Activated CD4-positive, alpha-beta T cell treated with anti-CD3 and anti-CD28 coated beads for 36 hours (primary cell): ENCODE results near the gene FAM221A. TPM values are rescaled to one million over a fixed set of nuclear protein-coding genes. Genes with fewer than 3 reads are reported as not detected.

Experiments used
- ATAC-seq: fragments of 200-7000 bp; cut with Tn5 transposase; one replicate; pipeline ENCODE4 v1.10.0; 2021; ENCODE audit warnings: mild to moderate bottlenecking, moderate library complexity
- CTCF ChIA-PET: fragments of 350-600 bp; sonication (Branson Sonifier 250); formaldehyde crosslinking; loops from one replicate; lab custom pipeline; 2021; ENCODE audit warnings: antibody characterized with exemption; lab: Charles Lee
- POLR2A ChIA-PET: fragments of 350-600 bp; sonication (Branson Sonifier 250); formaldehyde crosslinking; loops from one replicate; lab custom pipeline; 2021; ENCODE audit warnings: antibody characterized with exemption, inconsistent platforms; lab: Charles Lee
- DNase-seq: peaks from one replicate; pipeline ENCODE4 v3.0.0-alpha.2; 2020
- H3K27ac Mint-ChIP-seq: one replicate; pipeline ENCODE4 v1.8.0; 2021; ENCODE audit warnings: mixed read lengths
- H3K27me3 Mint-ChIP-seq: one replicate; pipeline ENCODE4 v1.8.0; 2021; ENCODE audit warnings: mixed read lengths
- H3K36me3 Mint-ChIP-seq: one replicate; pipeline ENCODE4 v1.8.0; 2021; ENCODE audit warnings: low read depth, mixed read lengths
- H3K4me1 Mint-ChIP-seq: one replicate; pipeline ENCODE4 v1.8.0; 2021; ENCODE audit warnings: mixed read lengths
- H3K4me3 Mint-ChIP-seq: one replicate; pipeline ENCODE4 v1.8.0; 2021; ENCODE audit warnings: mild to moderate bottlenecking, moderate library complexity, mixed read lengths
- H3K9me3 Mint-ChIP-seq: one replicate; pipeline ENCODE4 v1.8.0; 2021; ENCODE audit warnings: low read depth, mixed read lengths
- intact Hi-C, 2 experiments: fragments of 100-400 bp; cut with DNase I in 1 of 2; cut with micrococcal nuclease in 1 of 2; formaldehyde crosslinking; loops; one replicate each; pipeline versions ENCODE4 v1.14.2 to v1.15.1; 2022 to 2024; cut with DNase I, micrococcal nuclease
- total RNA-seq, 2 experiments: library from RNA; stranded (reverse); gene quantifications; one replicate each; pipeline ENCODE4 v1.2.3, GENCODE V29; 2021

Gene FAM221A, protein sequence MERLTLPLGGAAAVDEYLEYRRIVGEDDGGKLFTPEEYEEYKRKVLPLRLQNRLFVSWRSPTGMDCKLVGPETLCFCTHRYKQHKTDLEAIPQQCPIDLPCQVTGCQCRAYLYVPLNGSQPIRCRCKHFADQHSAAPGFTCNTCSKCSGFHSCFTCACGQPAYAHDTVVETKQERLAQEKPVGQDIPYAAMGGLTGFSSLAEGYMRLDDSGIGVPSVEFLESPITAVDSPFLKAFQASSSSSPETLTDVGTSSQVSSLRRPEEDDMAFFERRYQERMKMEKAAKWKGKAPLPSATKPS
- total RNA-seq, result 1 to 10 TPM; 5.3 to 8.1 TPM

DNA sequence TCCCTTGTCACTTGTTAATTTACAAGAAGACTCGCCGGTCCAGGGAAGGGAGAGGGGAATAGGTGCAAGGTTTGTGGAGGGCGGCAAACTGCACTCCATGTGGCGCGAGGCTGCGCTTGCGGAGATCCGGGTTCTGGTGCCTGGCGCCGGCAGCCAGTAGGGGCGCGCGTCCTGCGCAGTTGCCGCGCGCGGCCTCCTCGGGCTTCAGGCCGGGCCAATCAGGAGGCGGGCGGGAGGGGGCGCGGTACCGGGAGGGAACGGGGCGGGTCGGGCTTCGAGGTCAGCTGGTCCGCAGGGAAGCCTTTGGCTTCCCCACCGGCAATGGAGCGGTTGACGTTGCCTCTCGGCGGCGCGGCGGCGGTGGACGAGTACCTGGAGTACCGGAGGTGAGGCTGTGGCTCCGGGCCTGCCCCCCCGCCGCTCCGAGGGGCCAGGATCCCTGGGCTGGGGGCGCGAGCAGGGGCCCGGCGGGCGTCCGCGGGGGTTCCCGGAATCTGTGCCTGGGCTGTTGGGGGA lies at the start of gene FAM221A:
Gene FAM221A, plus strand, starts transcription at position 302 of the 516 bp plus-strand sequence. Its CDS starts 20 bp downstream, at position 322.
- ATAC-seq (peak; percentile 98), DNase-seq (peak; percentile 93)
- H3K27ac Mint-ChIP-seq, result peak within 1 kb of the TSS; percentile 76
- H3K27me3 Mint-ChIP-seq, result no peaks in the 10 kb centered on the region
- H3K4me3 Mint-ChIP-seq, result peak within 1 kb of the TSS; percentile 85
- ChIA-PET POLR2A (interaction anchor here (0.6 kb wide), 1 partner anchor 48 kb away, joined by 3 read pairs; no protein-coding TSS in a partner anchor), CTCF (interaction anchor here (1.0 to 2.3 kb wide), 4 partner anchors 9 to 495 kb away, joined by 3 to 9 read pairs (median 4); no protein-coding TSS in a partner anchor)
- no peaks in the 10 kb centered on the region for H3K36me3 Mint-ChIP-seq
- peaks cover 8% of the 10 kb centered on the region for H3K4me1 Mint-ChIP-seq
- intact Hi-C loops, result loop anchor here (1.0 to 10.0 kb wide), 6 partner anchors 83 to 895 kb away; partner anchors contain the start of genes CCDC126 (in 1 of the 2), KLHL7 (in 1 of the 2), NUP42 (in 1 of the 2) and PALS2 (in 1 of the 2)
- no peaks in the 10 kb centered on the region for H3K9me3 Mint-ChIP-seq

DNA sequence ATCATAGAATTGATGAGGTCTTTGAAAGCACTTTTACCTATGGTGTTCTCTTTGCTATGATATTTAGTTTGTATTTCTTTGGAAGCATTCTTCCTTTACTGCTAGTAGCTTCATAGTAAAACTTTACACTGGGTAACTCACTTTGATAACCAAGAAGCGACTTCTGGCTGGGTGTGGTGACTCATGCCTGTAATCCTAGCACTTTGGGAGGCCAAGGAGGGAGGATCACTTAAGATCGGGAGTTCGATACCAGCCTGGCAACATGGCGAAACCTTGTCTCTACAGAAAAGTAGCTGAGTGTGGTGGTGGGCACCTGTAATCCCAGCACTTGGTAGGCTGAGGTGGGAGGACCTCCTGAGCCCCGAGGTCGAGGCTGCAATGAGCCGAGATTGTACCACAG lies 46.6 kb upstream of the FAM221A start:
- ChIA-PET POLR2A (interaction anchor here (0.5 kb wide), 1 partner anchor 16 kb away, joined by 5 read pairs; no protein-coding TSS in a partner anchor), CTCF (no interaction called here)
- H3K4me1 Mint-ChIP-seq, result no peaks in the 10 kb centered on the region
- intact Hi-C loops, result no loop called here
- ATAC-seq (no peak), DNase-seq (no peak)
- H3K27me3 Mint-ChIP-seq, result no peaks in the 10 kb centered on the region
- H3K27ac Mint-ChIP-seq, result no peak overlapping the region
- H3K4me3 Mint-ChIP-seq, result no peak overlapping the region
- peaks cover 6% of the 10 kb centered on the region for H3K36me3 Mint-ChIP-seq
- no peaks in the 10 kb centered on the region for H3K9me3 Mint-ChIP-seq

DNA sequence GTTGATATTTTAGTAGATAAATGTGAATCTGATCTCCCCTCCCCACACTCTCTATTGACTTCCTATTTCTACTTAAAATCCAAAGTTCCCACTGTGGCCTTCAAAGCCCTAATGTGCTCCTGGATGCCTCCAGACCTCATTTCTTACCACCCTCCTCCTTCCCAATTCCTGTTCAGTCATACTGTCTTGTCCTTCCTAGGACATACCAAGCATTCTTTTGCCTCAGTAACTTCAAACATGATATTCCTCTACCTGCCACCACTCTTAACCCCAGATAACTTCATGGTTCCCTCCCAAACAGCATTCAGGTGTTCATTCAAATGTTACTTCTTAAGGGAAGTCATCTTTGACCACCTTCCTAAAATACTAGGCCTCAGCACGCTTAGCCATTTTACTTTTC lies 34.2 kb upstream of the FAM221A start:
- no peaks in the 10 kb centered on the region for H3K27me3 Mint-ChIP-seq
- DNase-seq, result no peak
- ChIA-PET POLR2A (no interaction called here), CTCF (interaction anchor here (0.6 kb wide), 1 partner anchor 1971 kb away, joined by 6 read pairs; no protein-coding TSS in a partner anchor)
- no peak for ATAC-seq
- no peak overlapping the region for H3K4me3 Mint-ChIP-seq
- intact Hi-C loops, result no loop called here
- no peaks in the 10 kb centered on the region for H3K4me1 Mint-ChIP-seq
- peaks cover 2% of the 10 kb centered on the region for H3K36me3 Mint-ChIP-seq
- no peaks in the 10 kb centered on the region for H3K9me3 Mint-ChIP-seq
- H3K27ac Mint-ChIP-seq, result no peak overlapping the region

DNA sequence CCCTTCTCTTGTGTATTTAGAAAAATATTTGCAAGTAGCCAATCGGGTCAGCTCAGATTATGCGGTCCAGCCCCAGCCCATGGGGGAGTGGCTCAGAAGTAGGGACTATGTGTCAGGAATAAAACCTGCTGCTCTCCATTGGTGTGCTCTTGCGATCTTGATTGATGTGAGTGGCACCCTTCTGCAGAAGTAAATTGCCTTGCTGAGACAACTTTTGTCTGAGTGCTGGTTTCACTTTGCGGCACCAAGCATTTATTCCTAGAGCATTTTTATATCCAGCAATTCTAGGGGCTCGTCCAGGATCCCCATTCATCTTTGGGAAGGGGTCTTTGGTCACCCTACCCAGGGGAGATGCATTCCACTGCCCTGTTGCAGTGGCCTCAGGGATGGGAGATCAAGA lies 26.1 kb upstream of the FAM221A start:
- Mint-ChIP-seq H3K9me3 (peaks cover 32% of the 10 kb centered on the region), H3K4me1 (no peaks in the 10 kb centered on the region), H3K27me3 (no peaks in the 10 kb centered on the region), H3K4me3 (no peak overlapping the region), H3K36me3 (peaks cover 12% of the 10 kb centered on the region), H3K27ac (no peak overlapping the region)
- DNase-seq (no peak), ATAC-seq (no peak)
- POLR2A ChIA-PET, result no interaction called here
- CTCF ChIA-PET, result no interaction called here
- intact Hi-C loops, result no loop called here

DNA sequence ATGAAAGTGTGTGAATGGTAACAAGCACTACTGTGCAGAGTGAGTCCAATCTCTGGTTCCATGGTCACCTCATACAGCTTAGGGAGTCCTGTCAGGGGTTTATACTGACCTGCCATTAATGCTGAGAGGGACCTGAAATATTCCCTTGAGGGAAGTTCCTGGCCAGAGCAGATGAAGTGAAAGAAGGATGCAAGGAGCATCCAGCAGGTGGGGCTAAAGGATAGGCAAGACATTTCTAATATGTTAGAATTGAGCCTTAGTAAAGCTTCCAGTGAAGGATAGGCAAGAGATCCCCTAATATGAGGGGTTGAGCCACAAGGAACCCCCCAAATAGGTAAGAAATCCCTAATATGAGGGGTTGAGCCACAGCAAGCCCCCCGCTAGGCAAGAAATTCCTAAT lies 25.5 kb upstream of the FAM221A start:
- Mint-ChIP-seq H3K4me1 (no peaks in the 10 kb centered on the region), H3K9me3 (peaks cover 35% of the 10 kb centered on the region), H3K27ac (no peak overlapping the region), H3K4me3 (no peak overlapping the region), H3K27me3 (no peaks in the 10 kb centered on the region), H3K36me3 (peaks cover 12% of the 10 kb centered on the region)
- ATAC-seq (no peak), DNase-seq (no peak)
- ChIA-PET CTCF (no interaction called here), POLR2A (interaction anchor here (0.5 kb wide), 1 partner anchor 1507 kb away, joined by 3 read pairs; no protein-coding TSS in a partner anchor)
- intact Hi-C loops, result no loop called here

DNA sequence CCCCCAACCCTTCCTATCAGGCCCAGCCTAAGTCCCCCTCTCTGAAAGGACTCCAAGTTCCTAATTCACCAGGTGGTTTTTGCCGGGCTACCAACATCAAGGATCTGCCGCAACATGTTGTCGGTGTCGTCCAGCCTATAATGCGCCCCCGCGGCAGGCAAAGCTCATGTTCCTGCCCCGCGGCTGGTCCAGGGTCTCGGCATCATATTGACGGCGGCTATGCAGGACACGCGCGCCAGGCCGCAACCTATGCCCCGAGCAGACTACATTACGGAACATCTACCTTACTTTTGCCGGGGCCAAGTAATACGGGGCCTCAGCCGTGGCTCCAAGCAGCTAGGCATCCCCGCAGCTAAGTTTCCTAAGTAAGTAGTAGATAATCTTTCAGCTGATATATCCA lies 24.6 kb upstream of the FAM221A start:
- no peaks in the 10 kb centered on the region for H3K4me1 Mint-ChIP-seq
- DNase-seq (no peak), ATAC-seq (no peak)
- CTCF ChIA-PET, result no interaction called here
- no peaks in the 10 kb centered on the region for H3K27me3 Mint-ChIP-seq
- H3K9me3 Mint-ChIP-seq, result peaks cover 36% of the 10 kb centered on the region
- no peak overlapping the region for H3K4me3 Mint-ChIP-seq
- POLR2A ChIA-PET, result no interaction called here
- intact Hi-C loops, result no loop called here
- H3K27ac Mint-ChIP-seq, result no peak overlapping the region
- H3K36me3 Mint-ChIP-seq, result peaks cover 11% of the 10 kb centered on the region

DNA sequence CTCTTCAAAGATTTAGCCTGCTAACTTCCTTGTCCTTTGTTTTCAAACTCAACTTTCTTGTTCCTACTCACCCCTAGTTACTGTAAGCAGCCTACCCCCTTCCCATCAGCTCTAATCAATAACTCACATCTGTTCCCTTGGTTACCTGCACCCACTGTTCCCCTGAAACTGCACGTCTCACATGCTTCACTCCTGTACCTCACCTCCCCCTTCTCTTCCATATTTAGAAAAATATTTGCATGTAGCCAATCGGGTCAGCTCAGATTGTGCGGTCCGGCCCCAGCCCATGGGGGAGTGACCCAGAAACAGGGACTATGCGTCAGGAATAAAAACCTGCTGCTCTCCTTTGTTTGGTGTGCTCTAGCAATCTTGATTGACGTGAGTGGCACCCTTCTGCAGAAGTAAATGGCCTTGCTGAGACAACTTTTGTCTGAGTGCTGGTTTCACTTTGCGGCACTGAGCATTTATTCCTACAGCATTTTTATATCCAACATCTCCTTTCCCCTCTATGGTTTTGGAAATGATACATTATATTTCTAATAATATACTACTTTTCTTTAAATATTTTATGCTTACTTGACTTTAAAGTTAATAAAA lies 21.1 kb upstream of the FAM221A start:
- no peak overlapping the region for H3K27ac Mint-ChIP-seq
- H3K4me1 Mint-ChIP-seq, result no peaks in the 10 kb centered on the region
- intact Hi-C loops, result no loop called here
- ATAC-seq, result no peak
- ChIA-PET POLR2A (no interaction called here), CTCF (interaction anchor here (1.0 to 1.2 kb wide), 2 partner anchors 9 to 33 kb away, joined by 3 read pairs; no protein-coding TSS in a partner anchor)
- no peak for DNase-seq
- H3K36me3 Mint-ChIP-seq, result peaks cover 2% of the 10 kb centered on the region
- peaks cover 32% of the 10 kb centered on the region for H3K9me3 Mint-ChIP-seq
- H3K27me3 Mint-ChIP-seq, result no peaks in the 10 kb centered on the region
- no peak overlapping the region for H3K4me3 Mint-ChIP-seq

DNA sequence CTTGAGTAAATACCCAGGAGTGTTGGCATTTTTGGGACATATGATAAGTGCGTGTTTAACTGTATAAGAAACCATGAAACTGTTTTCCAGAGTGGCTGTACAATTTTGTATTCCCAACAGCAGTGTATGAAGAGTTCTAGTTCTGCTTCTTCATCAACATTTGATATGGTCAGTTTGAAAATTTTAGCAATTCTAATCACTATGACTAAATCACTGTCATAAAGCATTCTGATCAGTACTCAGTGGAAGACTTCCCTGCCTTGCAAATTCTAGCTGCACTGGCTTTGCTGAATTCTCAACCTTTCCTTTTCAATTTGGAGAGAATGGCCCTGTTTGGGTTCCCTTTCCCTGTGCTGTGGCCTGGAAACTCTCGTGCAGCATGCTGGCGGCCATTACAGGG lies 18.6 kb upstream of the FAM221A start:
- ChIA-PET POLR2A (no interaction called here), CTCF (no interaction called here)
- H3K36me3 Mint-ChIP-seq, result no peaks in the 10 kb centered on the region
- DNase-seq, result no peak
- no peak overlapping the region for H3K27ac Mint-ChIP-seq
- no peaks in the 10 kb centered on the region for H3K27me3 Mint-ChIP-seq
- no peaks in the 10 kb centered on the region for H3K4me1 Mint-ChIP-seq
- H3K4me3 Mint-ChIP-seq, result no peak overlapping the region
- H3K9me3 Mint-ChIP-seq, result peaks cover 15% of the 10 kb centered on the region
- no peak for ATAC-seq
- intact Hi-C loops, result no loop called here

DNA sequence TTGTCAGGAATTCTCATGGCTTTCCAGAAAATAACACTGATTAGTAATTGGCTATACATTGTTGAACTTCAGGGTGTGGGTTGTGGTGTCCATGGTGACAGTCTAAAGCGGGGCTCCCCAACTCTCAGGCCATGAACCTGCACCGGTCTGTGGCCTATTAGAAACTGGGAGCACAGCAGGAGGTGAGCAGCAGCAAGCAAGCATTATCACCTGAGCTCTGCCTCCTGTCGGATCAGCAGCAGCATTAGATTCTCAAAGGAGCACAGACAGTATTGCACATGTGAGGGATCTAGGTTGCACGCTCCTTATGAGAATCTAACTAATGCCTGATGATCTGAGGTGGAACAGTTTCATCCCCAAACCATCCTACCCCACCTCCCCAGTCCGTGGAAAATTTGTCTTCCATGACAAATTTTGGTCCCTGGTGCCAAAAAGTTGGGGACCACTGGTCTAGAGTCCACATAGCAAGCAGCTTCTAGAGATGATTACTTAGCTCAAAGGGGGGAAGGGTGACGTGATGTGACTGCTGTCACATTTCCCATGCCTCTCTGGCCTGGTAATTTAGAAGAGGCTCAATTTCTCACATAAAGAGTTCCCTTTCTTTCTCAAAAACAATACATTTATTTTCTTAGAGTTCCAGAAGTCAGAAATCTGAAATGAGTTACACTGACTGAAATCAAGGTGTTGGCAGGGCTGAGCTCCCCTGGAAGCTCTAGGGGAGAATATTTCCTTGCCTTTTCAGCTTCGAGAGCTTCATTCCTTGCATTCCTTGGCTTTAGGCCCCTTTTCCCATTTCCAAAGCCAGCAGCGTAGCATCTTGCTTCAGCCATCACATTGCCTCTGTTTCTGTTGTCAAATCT lies 17.6 kb upstream of the FAM221A start:
- Mint-ChIP-seq H3K4me1 (no peaks in the 10 kb centered on the region), H3K27me3 (no peaks in the 10 kb centered on the region), H3K36me3 (no peaks in the 10 kb centered on the region), H3K4me3 (no peak overlapping the region), H3K27ac (no peak overlapping the region), H3K9me3 (peaks cover 9% of the 10 kb centered on the region)
- DNase-seq, result no peak
- POLR2A ChIA-PET, result no interaction called here
- CTCF ChIA-PET, result interaction anchor here (0.7 to 1.6 kb wide), 2 partner anchors 34 to 116 kb away, joined by 3 to 8 read pairs; no protein-coding TSS in a partner anchor
- no peak for ATAC-seq
- intact Hi-C loops, result no loop called here

DNA sequence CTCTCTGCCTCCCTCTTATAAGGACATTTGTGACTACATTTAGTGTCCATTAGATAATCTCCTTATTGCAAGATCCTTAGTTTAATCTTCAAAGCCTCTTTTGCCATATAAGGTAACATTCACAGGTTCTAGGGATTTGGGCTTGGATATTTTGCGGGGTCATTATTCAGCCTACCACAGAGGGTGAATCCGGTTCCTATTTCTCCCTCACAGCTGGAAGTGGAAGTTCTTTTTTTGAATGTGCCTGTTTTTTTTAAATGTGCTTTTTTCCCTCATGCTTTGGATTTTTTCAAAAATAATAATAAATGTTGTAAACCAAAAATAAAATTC lies 17.1 kb upstream of the FAM221A start:
- ChIA-PET POLR2A (no interaction called here), CTCF (interaction anchor here (0.7 to 1.6 kb wide), 2 partner anchors 34 to 116 kb away, joined by 3 to 8 read pairs; no protein-coding TSS in a partner anchor)
- H3K9me3 Mint-ChIP-seq, result peaks cover 9% of the 10 kb centered on the region
- no peak overlapping the region for H3K4me3 Mint-ChIP-seq
- no peaks in the 10 kb centered on the region for H3K27me3 Mint-ChIP-seq
- no peak overlapping the region for H3K27ac Mint-ChIP-seq
- no peak for ATAC-seq
- no peaks in the 10 kb centered on the region for H3K4me1 Mint-ChIP-seq
- H3K36me3 Mint-ChIP-seq, result no peaks in the 10 kb centered on the region
- DNase-seq, result no peak
- intact Hi-C loops, result no loop called here

DNA sequence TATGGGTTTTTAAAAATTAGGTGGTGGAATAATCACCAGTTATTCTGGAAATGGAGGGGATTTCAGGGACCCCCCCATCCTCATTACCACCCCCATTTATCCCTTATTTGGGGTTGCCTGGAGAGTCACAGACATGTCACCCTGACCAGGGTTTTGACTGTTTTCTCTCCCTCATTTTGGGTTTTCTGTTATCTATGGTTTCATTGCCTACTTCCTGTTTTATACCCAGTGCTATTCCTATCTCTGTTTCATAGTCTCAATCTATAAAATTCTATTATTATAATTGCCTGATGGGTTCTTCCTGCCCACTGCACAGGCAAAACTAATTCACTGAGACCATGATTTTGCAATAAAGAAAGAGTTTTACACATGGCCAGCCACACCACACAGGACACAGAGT lies 15.9 kb upstream of the FAM221A start:
- no peak for ATAC-seq
- H3K4me3 Mint-ChIP-seq, result no peak overlapping the region
- no peak for DNase-seq
- POLR2A ChIA-PET, result no interaction called here
- no peak overlapping the region for H3K27ac Mint-ChIP-seq
- H3K9me3 Mint-ChIP-seq, result peaks cover 2% of the 10 kb centered on the region
- CTCF ChIA-PET, result interaction anchor here (1.6 kb wide), 1 partner anchor 118 kb away, joined by 8 read pairs; no protein-coding TSS in a partner anchor
- H3K4me1 Mint-ChIP-seq, result no peaks in the 10 kb centered on the region
- H3K36me3 Mint-ChIP-seq, result no peaks in the 10 kb centered on the region
- H3K27me3 Mint-ChIP-seq, result no peaks in the 10 kb centered on the region
- intact Hi-C loops, result no loop called here
